SU-DHL-6 (cell line): ENCODE data around the gene PCYT2.
A peak's percentile ranks its signal among the peaks of the same experiment; 100 is the strongest.

ENCODE experiments used
- H2AFZ ChIP-seq: fragments of 200-600 bp; sonication (generic); 2 replicates; pipeline ENCODE4 v1.6.1; 2014; ENCODE audit warnings: low read depth, mild to moderate bottlenecking, moderate library complexity, mixed read lengths, antibody characterized with exemption, low read length; ENCODE audit not compliant: severe bottlenecking
- H3F3A ChIP-seq: fragments of 200-600 bp; shearing (Covaris generic); 2 replicates; pipeline ENCODE4 v1.6.0; 2016; ENCODE audit warnings: antibody characterized with exemption, mild to moderate bottlenecking; ENCODE audit not compliant: insufficient read depth
- H3K27ac ChIP-seq: fragments of 200-600 bp; sonication (generic); 2 replicates; pipeline ENCODE4 v1.5.1; 2016; ENCODE audit warnings: low read depth, mild to moderate bottlenecking, low read length, moderate library complexity, mixed read lengths
- H3K27me3 ChIP-seq: fragments of 200-600 bp; sonication (generic), shearing (Covaris generic); 2 replicates; pipeline ENCODE4 v1.6.0; 2014; ENCODE audit warnings: mild to moderate bottlenecking, low read length
- H3K36me3 ChIP-seq: fragments of 200-600 bp; sonication (generic); 2 replicates; pipeline ENCODE4 v1.6.1; 2014; ENCODE audit warnings: mild to moderate bottlenecking, low read length, mixed read lengths
- H3K4me2 ChIP-seq: fragments of 300-600, 200-600 bp; shearing (Covaris generic), sonication (generic); 2 replicates; pipeline ENCODE4 v1.6.0; 2014; ENCODE audit warnings: low read length, low read depth, mild to moderate bottlenecking; ENCODE audit not compliant: poor library complexity, severe bottlenecking
- H3K4me3 ChIP-seq: fragments of 200-600 bp; sonication (generic); 2 replicates; pipeline ENCODE4 v1.5.1; 2014; ENCODE audit warnings: antibody characterized with exemption, low read length, mild to moderate bottlenecking, mixed read lengths; ENCODE audit not compliant: insufficient read depth, poor library complexity, severe bottlenecking
- H3K79me2 ChIP-seq: fragments of 200-600 bp; sonication (generic); 2 replicates; pipeline ENCODE4 v1.6.1; 2014; ENCODE audit warnings: mild to moderate bottlenecking, low read length, moderate library complexity; ENCODE audit not compliant: insufficient read depth
- H3K9ac ChIP-seq: fragments of 200-600 bp; sonication (generic); 2 replicates; pipeline ENCODE4 v1.7.0; 2014; ENCODE audit warnings: mild to moderate bottlenecking, low read length
- H3K9me2 ChIP-seq: fragments of 200-600 bp; sonication (generic); replicated peaks from 2 replicates; pipeline ENCODE4 v1.6.1; 2014; ENCODE audit warnings: low read length; ENCODE audit not compliant: insufficient read depth
- H3K9me3 ChIP-seq: fragments of 200-600 bp; sonication (generic); 2 replicates; pipeline ENCODE4 v1.6.1; 2014; ENCODE audit warnings: low read length, mixed read lengths; ENCODE audit not compliant: insufficient read depth
- H4K20me1 ChIP-seq: fragments of 200-600 bp; sonication (generic); 2 replicates; pipeline ENCODE4 v1.6.1; 2014; ENCODE audit warnings: low read depth, mild to moderate bottlenecking, antibody characterized with exemption, low read length, moderate library complexity, mixed read lengths
- CTCF ChIP-seq: fragments of 200-600 bp; sonication (generic); IDR thresholded peaks from one replicate; pipeline ENCODE4 v1.5.1; 2017; ENCODE audit warnings: antibody characterized with exemption, mild to moderate bottlenecking, low read length, moderate library complexity; ENCODE audit not compliant: insufficient read depth, poor library complexity, severe bottlenecking
- EZH2phosphoT487 ChIP-seq: fragments of 200-600 bp; sonication (generic), shearing (Covaris generic); conservative IDR thresholded peaks from 2 replicates; pipeline ENCODE4 v1.6.1; 2018; ENCODE audit warnings: mild to moderate bottlenecking, antibody characterized with exemption, low read length, moderate library complexity, mixed read lengths

The PCYT2 gene

GRCh38 chr17:81858967-81859905, 52.0 kb downstream of the PCYT2 start:
- Histone ChIP-seq H3K9me2 (no peaks in the 10 kb centered on the region), H3K27me3 (no peaks in the 10 kb centered on the region), H3K79me2 (peaks cover 59% of the 10 kb centered on the region), H3F3A (peaks cover 4% of the 10 kb centered on the region; the same call in 1 of the 2 replicates), H3K36me3 (peaks cover 5% of the 10 kb centered on the region), H3K27ac (peak overlapping the region; percentile 54), H4K20me1 (0 out of 2 replicates have a peak, but pooled peaks cover 3% of the 10 kb centered on the region), H3K9me3 (no peaks in the 10 kb centered on the region), H3K9ac (peak overlapping the region; percentile 90), H3K4me2 (peak overlapping the region; percentile 81), H2AFZ (no peak overlapping the region), H3K4me3 (peak overlapping the region; percentile 87)
- TF ChIP-seq EZH2phosphoT487 (no peak), CTCF (no peak)

- Histone ChIP-seq H3K36me3 (peaks cover 5% of the 10 kb centered on the region), H3K4me3 (no peak overlapping the region), H3K9ac (no peak overlapping the region; the same call in 1 of the 2 replicates), H3K9me3 (no peaks in the 10 kb centered on the region), H3K4me2 (peak overlapping the region; percentile 81), H3F3A (peaks cover 4% of the 10 kb centered on the region; the same call in 1 of the 2 replicates), H3K9me2 (no peaks in the 10 kb centered on the region), H4K20me1 (0 out of 2 replicates have a peak, but pooled peaks cover 3% of the 10 kb centered on the region), H2AFZ (no peak overlapping the region), H3K79me2 (peaks cover 56% of the 10 kb centered on the region), H3K27ac (no peak overlapping the region), H3K27me3 (no peaks in the 10 kb centered on the region)
- no peak for TF ChIP-seq EZH2phosphoT487
- TF ChIP-seq CTCF = no peak
Measured at GRCh38 chr17:81858170-81858966, 52.8 kb downstream of the PCYT2 start.

- peaks cover 37% of the 10 kb centered on the region for H3K79me2 ChIP-seq
- H3K27me3 ChIP-seq = no peaks in the 10 kb centered on the region
- 0 out of 2 replicates have a peak, but pooled peaks cover 3% of the 10 kb centered on the region for H4K20me1 ChIP-seq
- TF ChIP-seq CTCF (no peak), EZH2phosphoT487 (no peak)
- H3K36me3 ChIP-seq = peaks cover 10% of the 10 kb centered on the region
- H3F3A ChIP-seq = no peaks in the 10 kb centered on the region
- no peaks in the 10 kb centered on the region for H3K9me2 ChIP-seq
- H3K4me3 ChIP-seq = no peak overlapping the region
- no peak overlapping the region for H2AFZ ChIP-seq
- H3K9ac ChIP-seq = no peak overlapping the region
- no peaks in the 10 kb centered on the region for H3K9me3 ChIP-seq
- no peak overlapping the region for H3K4me2 ChIP-seq
- no peak overlapping the region for H3K27ac ChIP-seq
Measured at GRCh38 chr17:81854974-81855774, 56.0 kb downstream of the PCYT2 start.
